HG02938 (cell line): ENCODE results near the gene IL1RN.

Experiments used
- ATAC-seq: cut with Tn5 transposase; IDR thresholded peaks from one replicate; pipeline ENCODE4 v1.9.1; 2021; ENCODE audit warnings: mild to moderate bottlenecking, moderate library complexity; ENCODE audit not compliant: unreplicated experiment

The IL1RN gene

GRCh38 chr2:113171334-113172075 lies 44.1 kb downstream of the IL1RN start:
- ATAC-seq, result no peak

GRCh38 chr2:113172721-113173541 lies 45.5 kb downstream of the IL1RN start:
- ATAC-seq, result no peak

- peak; percentile 76 for ATAC-seq
These were observed 46.4 kb downstream of the IL1RN start, which contains the start of gene PSD4 for GRCh38 chr2:113173542-113174375. TSS of gene PSD4 (plus strand) at chr2:113173971. CDS start at chr2:113182457, 8,486 bp downstream.

GRCh38 chr2:113174376-113174750 lies 47.0 kb downstream of the IL1RN start:
- no peak for ATAC-seq

GRCh38 chr2:113175042-113175628 lies 47.7 kb downstream of the IL1RN start:
- ATAC-seq, result peak; percentile 78

GRCh38 chr2:113175736-113176695 lies 48.6 kb downstream of the IL1RN start:
- ATAC-seq, result no peak

- ATAC-seq, result no peak
These were observed 49.4 kb downstream of the IL1RN start for GRCh38 chr2:113176696-113177355.

GRCh38 chr2:113178069-113178746 lies 50.8 kb downstream of the IL1RN start:
- ATAC-seq, result no peak

GRCh38 chr2:113178891-113179290 lies 51.5 kb downstream of the IL1RN start:
- no peak for ATAC-seq

GRCh38 chr2:113179446-113180045 lies 52.1 kb downstream of the IL1RN start:
- no peak for ATAC-seq

- ATAC-seq, result no peak
These were observed 52.9 kb downstream of the IL1RN start for GRCh38 chr2:113180131-113180946.

- no peak for ATAC-seq
These were observed 54.1 kb downstream of the IL1RN start for GRCh38 chr2:113181258-113182051.

- no peak for ATAC-seq
These were observed 55.3 kb downstream of the IL1RN start for GRCh38 chr2:113182471-113183260.

- no peak for ATAC-seq
These were observed 55.9 kb downstream of the IL1RN start for GRCh38 chr2:113183264-113183663.
